ENCODE data around the gene BCLAF1. TPM values are rescaled to one million over a fixed set of nuclear protein-coding genes. Genes with fewer than 3 reads are reported as not detected.

BCLAF1 gene
- polyA plus RNA-seq, 1 donor from 2014 or later: 151 TPM

- no peaks in the 10 kb centered on the region for H3K9me3 ChIP-seq (ENCODE audit: low read length)
- H3K79me2 ChIP-seq (replicated peaks; ENCODE audit: insufficient read depth, low read length): peaks cover 10% of the 10 kb centered on the region
- no peak overlapping the region for H3K27ac ChIP-seq (ENCODE audit: low read length)
- H3K4me3 ChIP-seq (ENCODE audit: low read length): no peak overlapping the region
- no peak overlapping the region for H3K9ac ChIP-seq (ENCODE audit: low read length)
- no peaks in the 10 kb centered on the region for H3K9me2 ChIP-seq (ENCODE audit: insufficient read depth, low read length)
- H3K4me2 ChIP-seq (ENCODE audit: low read length): no peak overlapping the region
- H3K27me3 ChIP-seq (ENCODE audit: insufficient read depth, low read depth, low read length): no peaks in the 10 kb centered on the region
- TF ChIP-seq MXI1 (conservative IDR thresholded peaks at IDR 0.05; ENCODE audit: poor library complexity, severe bottlenecking) (no peak), CTCF (IDR thresholded peaks at IDR 0.05; ENCODE audit: poor library complexity, severe bottlenecking) (no peak), REST (IDR thresholded peaks at IDR 0.05; ENCODE audit: borderline replicate concordance) (no peak), EP300 (conservative IDR thresholded peaks at IDR 0.05; ENCODE audit: poor library complexity, severe bottlenecking) (no peak), POLR2AphosphoS5 (IDR thresholded peaks at IDR 0.05) (no peak), RAD21 (conservative IDR thresholded peaks at IDR 0.05) (no peak), SMC3 (conservative IDR thresholded peaks at IDR 0.05; ENCODE audit: poor library complexity) (no peak), TAF1 (IDR thresholded peaks at IDR 0.05; ENCODE audit: low read depth) (no peak), EZH2 (IDR thresholded peaks at IDR 0.05; ENCODE audit: borderline replicate concordance, insufficient read depth, low read length, poor library complexity, severe bottlenecking) (no peak)
- no peaks in the 10 kb centered on the region for H4K20me1 ChIP-seq (ENCODE audit: insufficient read depth)
- no peak overlapping the region for H2AFZ ChIP-seq (ENCODE audit: low read depth, low read length)
- H3F3A ChIP-seq (ENCODE audit: insufficient read depth, low read length, poor library complexity, severe bottlenecking): no peaks in the 10 kb centered on the region
- H3K36me3 ChIP-seq (ENCODE audit: insufficient read depth, low read length): peaks cover 18% of the 10 kb centered on the region
Measured at GRCh38 chr6:136262940-136263339, 26.7 kb downstream of the BCLAF1 start.

DNA sequence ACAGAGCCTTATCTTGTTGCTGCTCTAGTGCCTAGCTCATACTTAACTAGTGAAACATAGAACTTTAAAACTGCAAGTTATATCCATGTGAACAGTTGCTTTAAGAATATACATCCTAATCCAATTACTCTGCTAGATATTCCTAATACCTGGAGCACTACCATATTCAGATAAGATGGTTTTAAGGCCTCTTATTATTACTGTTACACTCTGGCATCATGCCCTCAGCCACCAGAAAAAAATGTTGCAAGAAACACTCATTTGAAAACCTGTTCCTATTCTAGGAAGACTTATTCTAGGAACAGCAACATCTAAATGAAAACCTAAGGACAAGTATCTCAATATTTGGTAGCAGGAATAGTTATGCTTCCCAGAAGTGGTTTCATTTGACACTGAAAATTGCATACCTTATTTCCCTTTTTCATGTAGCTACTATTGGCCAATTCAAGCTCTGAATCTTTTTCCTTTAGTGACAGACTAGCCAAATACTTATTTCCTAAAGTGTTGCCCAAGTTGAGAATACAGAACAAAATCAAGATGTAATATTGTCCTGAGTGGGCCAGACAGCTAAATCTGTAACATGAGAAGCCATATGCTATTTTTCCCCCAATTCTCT, 34.7 kb downstream of the BCLAF1 start:
- Histone ChIP-seq H3K4me2 (ENCODE audit: low read length) (no peak overlapping the region), H3K36me3 (ENCODE audit: insufficient read depth, low read length) (peaks cover 12% of the 10 kb centered on the region), H3K9me3 (ENCODE audit: low read length) (no peaks in the 10 kb centered on the region), H2AFZ (ENCODE audit: low read depth, low read length) (no peak overlapping the region), H3K9ac (ENCODE audit: low read length) (no peak overlapping the region), H3K27ac (ENCODE audit: low read length) (no peak overlapping the region), H3K27me3 (ENCODE audit: insufficient read depth, low read depth, low read length) (no peaks in the 10 kb centered on the region), H4K20me1 (ENCODE audit: insufficient read depth) (no peaks in the 10 kb centered on the region), H3K4me3 (ENCODE audit: low read length) (no peak overlapping the region), H3K79me2 (replicated peaks; ENCODE audit: insufficient read depth, low read length) (no peaks in the 10 kb centered on the region), H3K9me2 (ENCODE audit: insufficient read depth, low read length) (no peaks in the 10 kb centered on the region), H3F3A (ENCODE audit: insufficient read depth, low read length, poor library complexity, severe bottlenecking) (no peaks in the 10 kb centered on the region)
- no peak for TF ChIP-seq EP300 (conservative IDR thresholded peaks at IDR 0.05; ENCODE audit: poor library complexity, severe bottlenecking)
- TF ChIP-seq POLR2AphosphoS5 (IDR thresholded peaks at IDR 0.05): no peak
- no peak for TF ChIP-seq MXI1 (conservative IDR thresholded peaks at IDR 0.05; ENCODE audit: poor library complexity, severe bottlenecking)
- no peak for TF ChIP-seq RAD21 (conservative IDR thresholded peaks at IDR 0.05)
- no peak for TF ChIP-seq EZH2 (IDR thresholded peaks at IDR 0.05; ENCODE audit: borderline replicate concordance, insufficient read depth, low read length, poor library complexity, severe bottlenecking)
- no peak for TF ChIP-seq TAF1 (IDR thresholded peaks at IDR 0.05; ENCODE audit: low read depth)
- TF ChIP-seq CTCF (IDR thresholded peaks at IDR 0.05; ENCODE audit: poor library complexity, severe bottlenecking): no peak
- TF ChIP-seq SMC3 (conservative IDR thresholded peaks at IDR 0.05; ENCODE audit: poor library complexity): no peak
- no peak for TF ChIP-seq REST (IDR thresholded peaks at IDR 0.05; ENCODE audit: borderline replicate concordance)

Measured in neural cell (in vitro differentiated cells).